HG03108 (cell line): ENCODE measurements around the gene SRC.
"Not testable (repeated sequence)": the region's sequence is repeated elsewhere in the genome, so short reads cannot be mapped to it uniquely, and the experiment has no call there.

Experiments
- ATAC-seq: cut with Tn5 transposase; IDR thresholded peaks from one replicate; pipeline ENCODE4 v1.9.1; 2021; ENCODE audit warnings: moderate library complexity; ENCODE audit not compliant: unreplicated experiment

The SRC gene

GRCh38 chr20:37335642-37336368 is 10.1 kb upstream of the SRC start:
- no peak for ATAC-seq

GRCh38 chr20:37336369-37337207 is 9.4 kb upstream of the SRC start:
- peak; percentile 51 for ATAC-seq

GRCh38 chr20:37337208-37337991 is 8.5 kb upstream of the SRC start:
- no peak for ATAC-seq

GRCh38 chr20:37338380-37338779 is 7.6 kb upstream of the SRC start:
- not testable (repeated sequence) for ATAC-seq

- ATAC-seq = no peak
These were observed 6.7 kb upstream of the SRC start for GRCh38 chr20:37339208-37339607.

GRCh38 chr20:37339764-37340109 is 6.2 kb upstream of the SRC start:
- not testable (repeated sequence) for ATAC-seq

GRCh38 chr20:37340998-37341397 is 4.9 kb upstream of the SRC start:
- no peak for ATAC-seq

- no peak for ATAC-seq
These were observed 4.3 kb upstream of the SRC start for GRCh38 chr20:37341632-37342031.

GRCh38 chr20:37342231-37343177 is 3.4 kb upstream of the SRC start:
- no peak for ATAC-seq

GRCh38 chr20:37343212-37343993 is 2.5 kb upstream of the SRC start:
- ATAC-seq = no peak

- no peak for ATAC-seq
These were observed 2.0 kb upstream of the SRC start for GRCh38 chr20:37343994-37344355.

- no peak for ATAC-seq
These were observed 1.2 kb upstream of the SRC start for GRCh38 chr20:37344506-37345338.

- ATAC-seq = no peak
These were observed 245 bp downstream of the SRC start for GRCh38 chr20:37346236-37346534.

GRCh38 chr20:37346535-37347346 is 801 bp downstream of the SRC start:
- no peak for ATAC-seq

GRCh38 chr20:37347347-37347823 is 1.4 kb downstream of the SRC start:
- no peak for ATAC-seq

GRCh38 chr20:37347891-37348791 is 2.2 kb downstream of the SRC start:
- ATAC-seq = no peak
